Natural killer cell (primary cell): ENCODE results near the gene KIF16B. TPM values are rescaled to one million over a fixed set of nuclear protein-coding genes. Genes with fewer than 3 reads are reported as not detected.

Experiments
- ATAC-seq, 3 donors: fragments of 150-1000 bp in 2 of 3; fragments of 200-7000 bp in 1 of 3; cut with Tn5 transposase; 1 replicate in 1 of 3; 2 replicates in 2 of 3; pipeline ENCODE4 v1.10.0; 2021; ENCODE audit warnings: mild to moderate bottlenecking in 2 of 3, moderate library complexity in 2 of 3
- DNase-seq, 2 donors: peaks; one replicate each; pipeline versions ENCODE4 v3.0.0 to v3.0.0-alpha.2; 2013 to 2021; ENCODE audit warnings: mixed read lengths in 1 of 2
- H3K27ac ChIP-seq: one replicate; pipeline ENCODE4 v1.5.1; 2013; ENCODE audit warnings: mild to moderate bottlenecking, low read length
- H3K27me3 ChIP-seq: one replicate; pipeline ENCODE4 v1.6.1; 2013; ENCODE audit warnings: low read length; ENCODE audit not compliant: control insufficient read depth, insufficient read depth
- H3K36me3 ChIP-seq: one replicate; pipeline ENCODE4 v1.6.1; 2013; ENCODE audit warnings: low read length; ENCODE audit not compliant: control insufficient read depth, insufficient read depth
- H3K4me1 ChIP-seq: one replicate; pipeline ENCODE4 v1.6.1; 2013; ENCODE audit warnings: low read length; ENCODE audit not compliant: control insufficient read depth, insufficient read depth
- H3K4me3 ChIP-seq: one replicate; pipeline ENCODE4 v1.5.1; 2013; ENCODE audit warnings: low read length
- H3K9me3 ChIP-seq: one replicate; pipeline ENCODE4 v1.6.1; 2013; ENCODE audit warnings: low read length; ENCODE audit not compliant: control insufficient read depth, insufficient read depth
- H3K27ac Mint-ChIP-seq, 2 donors: one replicate each; pipeline ENCODE4 v1.8.0; 2022; ENCODE audit warnings: mild to moderate bottlenecking in 2 of 2, mixed read lengths in 2 of 2, moderate library complexity in 1 of 2
- H3K27me3 Mint-ChIP-seq, 2 donors: one replicate each; pipeline ENCODE4 v1.8.0; 2022; ENCODE audit warnings: low read depth in 2 of 2, mixed read lengths in 2 of 2
- H3K36me3 Mint-ChIP-seq: one replicate; pipeline ENCODE4 v1.8.0; 2022; ENCODE audit warnings: mixed read lengths
- H3K4me1 Mint-ChIP-seq, 2 donors: one replicate each; pipeline ENCODE4 v1.8.0; 2022; ENCODE audit warnings: mixed read lengths in 2 of 2
- H3K4me3 Mint-ChIP-seq: one replicate; pipeline ENCODE4 v1.8.0; 2022; ENCODE audit warnings: mild to moderate bottlenecking, moderate library complexity, mixed read lengths
- H3K9me3 Mint-ChIP-seq, 2 donors: one replicate each; pipeline ENCODE4 v1.8.0; 2022; ENCODE audit warnings: mixed read lengths in 2 of 2
- WGBS: methylation state at CpG from one replicate; pipeline ENCODE4 v1.1.7; 2013; ENCODE audit warnings: missing lambda C conversion rate; ENCODE audit not compliant: insufficient coverage; 5-methylcytosine and 5-hydroxymethylcytosine counted together
- intact Hi-C: fragments of 100-400 bp; cut with micrococcal nuclease; formaldehyde crosslinking; loops from one replicate; pipeline ENCODE4 v1.14.2; 2022
- total RNA-seq, 4 donors: library from RNA; stranded (reverse); fragments of 120-200 nt in 1 of 4; gene quantifications; one replicate each; pipeline versions ENCODE4 v1.2.3 to v1.2.4, GENCODE V29; 2013 to 2022
- TF ChIP-seq, protein P1 (sequence below): fragments of 200-600 bp; IDR thresholded peaks from one replicate; pipeline ENCODE4 v1.8.0; 2022; ENCODE audit warnings: antibody characterized with exemption

KIF16B gene
- total RNA-seq, 3 donors from 2014 or later (not counting 1 experiment from before 2014, with no cell fraction given), result 3.9 to 11.8 (median 9.2) TPM

DNA sequence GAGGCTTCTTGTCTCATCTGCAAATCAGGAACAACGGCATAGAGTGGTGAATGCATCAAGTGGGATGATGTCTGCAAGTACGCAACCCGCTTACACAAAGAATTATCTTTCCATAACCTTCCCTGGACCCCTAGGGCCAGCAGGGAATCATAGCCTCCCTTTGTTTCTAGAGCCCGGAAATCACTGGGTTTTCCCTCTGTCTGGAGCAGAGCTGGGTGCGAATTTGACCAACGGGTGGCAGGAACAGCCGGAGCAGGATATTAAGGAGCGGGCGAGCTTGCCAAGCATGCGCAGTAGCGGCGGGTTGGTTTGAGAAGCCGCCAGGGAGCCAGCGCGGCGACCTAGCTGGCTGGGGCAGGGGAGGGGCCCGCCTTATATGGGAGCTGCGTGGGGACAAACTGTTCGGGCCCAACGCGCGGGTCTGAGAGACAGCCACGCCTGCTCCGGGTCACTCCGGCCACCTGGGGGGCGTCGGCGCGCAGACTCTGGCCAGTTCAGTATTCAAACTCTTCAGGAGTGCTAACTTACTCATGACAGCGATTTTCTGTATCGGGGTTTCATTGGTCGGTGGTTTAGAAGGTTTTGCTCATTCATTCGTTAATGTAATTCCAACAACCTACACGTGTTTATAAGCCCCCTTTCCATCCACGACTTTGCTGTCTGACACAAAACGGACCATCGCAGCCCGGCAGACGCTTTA is 1.6 kb upstream of the KIF16B start:
- H3K36me3 ChIP-seq, result no peaks in the 10 kb centered on the region
- DNase-seq, result peak; percentile 64 to 84
- Mint-ChIP-seq H3K4me3 (peak overlapping the region; percentile 85), H3K9me3 (no peaks in the 10 kb centered on the region), H3K36me3 (no peaks in the 10 kb centered on the region), H3K27me3 (peaks cover 2 to 12% of the 10 kb centered on the region in 2 donors), H3K4me1 (peaks cover 15 to 46% of the 10 kb centered on the region in 2 donors), H3K27ac (peak overlapping the region in 1 of 2 donors; percentile 80)
- no peak overlapping the region for H3K27ac ChIP-seq
- H3K27me3 ChIP-seq, result no peaks in the 10 kb centered on the region
- 8% methylated on average over 39 of the region's 39 CpGs for WGBS
- TF ChIP-seq, protein P1, sequence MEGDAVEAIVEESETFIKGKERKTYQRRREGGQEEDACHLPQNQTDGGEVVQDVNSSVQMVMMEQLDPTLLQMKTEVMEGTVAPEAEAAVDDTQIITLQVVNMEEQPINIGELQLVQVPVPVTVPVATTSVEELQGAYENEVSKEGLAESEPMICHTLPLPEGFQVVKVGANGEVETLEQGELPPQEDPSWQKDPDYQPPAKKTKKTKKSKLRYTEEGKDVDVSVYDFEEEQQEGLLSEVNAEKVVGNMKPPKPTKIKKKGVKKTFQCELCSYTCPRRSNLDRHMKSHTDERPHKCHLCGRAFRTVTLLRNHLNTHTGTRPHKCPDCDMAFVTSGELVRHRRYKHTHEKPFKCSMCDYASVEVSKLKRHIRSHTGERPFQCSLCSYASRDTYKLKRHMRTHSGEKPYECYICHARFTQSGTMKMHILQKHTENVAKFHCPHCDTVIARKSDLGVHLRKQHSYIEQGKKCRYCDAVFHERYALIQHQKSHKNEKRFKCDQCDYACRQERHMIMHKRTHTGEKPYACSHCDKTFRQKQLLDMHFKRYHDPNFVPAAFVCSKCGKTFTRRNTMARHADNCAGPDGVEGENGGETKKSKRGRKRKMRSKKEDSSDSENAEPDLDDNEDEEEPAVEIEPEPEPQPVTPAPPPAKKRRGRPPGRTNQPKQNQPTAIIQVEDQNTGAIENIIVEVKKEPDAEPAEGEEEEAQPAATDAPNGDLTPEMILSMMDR, result no peak
- H3K4me3 ChIP-seq, result peak overlapping the region; percentile 56
- H3K9me3 ChIP-seq, result no peaks in the 10 kb centered on the region
- intact Hi-C loops, result loop anchor here (5.0 kb wide), 1 partner anchor 157 kb away; the partner anchor contains the start of gene SNRPB2
- H3K4me1 ChIP-seq, result peaks cover 28% of the 10 kb centered on the region
- ATAC-seq, result peak; percentile 59 to 76 (median 72)

DNA sequence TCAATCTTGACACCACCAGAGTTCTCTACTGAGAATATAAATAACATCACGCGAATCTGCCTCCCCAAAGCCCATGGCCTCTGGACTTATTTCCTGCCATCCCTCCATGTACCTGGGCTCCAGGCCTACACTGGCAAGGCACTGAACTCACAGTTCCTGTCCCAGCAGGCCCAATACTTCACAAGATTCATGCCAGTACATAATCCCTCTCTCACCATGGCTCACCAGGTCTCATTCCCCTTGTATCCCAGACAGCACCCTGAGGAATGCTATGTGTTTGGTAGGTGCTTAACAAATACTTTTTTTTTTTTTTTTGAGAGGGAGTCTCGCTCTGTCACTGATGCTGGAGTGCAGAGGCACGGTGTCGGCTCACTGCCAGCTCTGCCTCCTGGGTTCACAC is 1.9 kb downstream of the KIF16B start:
- WGBS, result 93% methylated on average over 5 of the region's 5 CpGs
- Histone ChIP-seq H3K27me3 (no peaks in the 10 kb centered on the region), H3K4me1 (peaks cover 28% of the 10 kb centered on the region), H3K27ac (no peak overlapping the region), H3K4me3 (no peak overlapping the region), H3K36me3 (no peaks in the 10 kb centered on the region), H3K9me3 (no peaks in the 10 kb centered on the region)
- ATAC-seq (no peak), DNase-seq (no peak)
- Mint-ChIP-seq H3K4me3 (no peak overlapping the region), H3K27me3 (peaks cover 0 to 12% of the 10 kb centered on the region in 2 donors), H3K9me3 (no peaks in the 10 kb centered on the region), H3K36me3 (no peaks in the 10 kb centered on the region), H3K27ac (no peak overlapping the region), H3K4me1 (peaks cover 15 to 46% of the 10 kb centered on the region in 2 donors)
- TF ChIP-seq, protein P1, result no peak
- intact Hi-C loops, result loop anchor here (5.0 kb wide), 1 partner anchor 161 kb away; the partner anchor contains the start of gene SNRPB2

DNA sequence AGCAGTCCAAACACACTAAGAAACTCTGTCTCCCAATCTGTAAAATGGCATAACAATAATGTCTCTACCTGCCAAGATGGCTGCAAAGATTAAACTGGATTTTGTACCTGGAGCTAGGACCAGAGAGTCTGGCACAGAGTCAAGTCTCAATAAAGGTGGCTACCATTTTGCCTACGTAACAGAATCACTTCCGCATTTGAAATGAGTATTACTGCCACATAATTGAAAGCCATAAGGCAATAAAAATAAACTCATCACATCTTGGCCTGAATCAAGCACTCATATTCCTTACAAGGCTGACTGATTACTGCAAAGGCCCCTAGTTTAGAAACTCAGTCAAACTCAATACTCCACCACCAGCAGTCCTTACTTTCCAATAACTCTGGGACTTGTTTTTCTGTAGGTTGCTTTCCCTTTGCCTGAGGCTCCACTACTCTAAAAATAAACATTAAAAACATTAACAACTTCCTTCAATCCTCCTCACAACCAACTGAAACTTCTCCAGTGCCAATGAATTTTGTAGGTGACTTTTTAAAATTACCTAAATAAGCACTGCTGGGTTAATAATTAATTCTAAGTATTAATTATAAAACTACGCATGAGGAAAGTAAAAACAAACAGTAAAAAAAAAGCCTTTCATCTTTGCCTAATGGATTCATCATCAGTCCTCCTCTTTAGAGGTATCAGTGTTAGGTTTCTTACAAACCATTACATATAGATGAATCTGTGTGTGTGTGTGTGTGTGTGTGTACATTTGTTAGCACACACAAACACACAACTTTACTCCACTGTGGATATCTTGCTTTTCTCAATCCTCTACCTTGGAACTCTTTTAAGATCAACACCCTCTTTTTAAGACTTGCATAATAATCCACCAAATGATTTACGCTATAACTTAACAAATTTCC is 3.7 kb downstream of the KIF16B start:
- H3K4me3 Mint-ChIP-seq, result no peak overlapping the region
- Histone ChIP-seq H3K36me3 (no peaks in the 10 kb centered on the region), H3K27ac (no peak overlapping the region), H3K4me1 (peaks cover 16% of the 10 kb centered on the region), H3K9me3 (no peaks in the 10 kb centered on the region), H3K27me3 (no peaks in the 10 kb centered on the region), H3K4me3 (no peak overlapping the region)
- no peak for ATAC-seq
- 92% methylated on average over 2 of the region's 4 CpGs for WGBS
- no peak overlapping the region for H3K27ac Mint-ChIP-seq
- intact Hi-C loops, result loop anchor here (5.0 kb wide), 1 partner anchor 163 kb away; the partner anchor contains the start of gene SNRPB2
- TF ChIP-seq, protein P1, result no peak
- no peaks in the 10 kb centered on the region for H3K36me3 Mint-ChIP-seq
- DNase-seq, result no peak
- peaks cover 0 to 6% of the 10 kb centered on the region in 2 donors for H3K27me3 Mint-ChIP-seq
- no peaks in the 10 kb centered on the region for H3K9me3 Mint-ChIP-seq
- H3K4me1 Mint-ChIP-seq, result peaks cover 9 to 36% of the 10 kb centered on the region in 2 donors
